ENCODE data around the gene ASB13.
"Not testable (repeated sequence)": the region's sequence is repeated elsewhere in the genome, so short reads cannot be mapped to it uniquely, and the experiment has no call there.

Gene ASB13

DNA sequence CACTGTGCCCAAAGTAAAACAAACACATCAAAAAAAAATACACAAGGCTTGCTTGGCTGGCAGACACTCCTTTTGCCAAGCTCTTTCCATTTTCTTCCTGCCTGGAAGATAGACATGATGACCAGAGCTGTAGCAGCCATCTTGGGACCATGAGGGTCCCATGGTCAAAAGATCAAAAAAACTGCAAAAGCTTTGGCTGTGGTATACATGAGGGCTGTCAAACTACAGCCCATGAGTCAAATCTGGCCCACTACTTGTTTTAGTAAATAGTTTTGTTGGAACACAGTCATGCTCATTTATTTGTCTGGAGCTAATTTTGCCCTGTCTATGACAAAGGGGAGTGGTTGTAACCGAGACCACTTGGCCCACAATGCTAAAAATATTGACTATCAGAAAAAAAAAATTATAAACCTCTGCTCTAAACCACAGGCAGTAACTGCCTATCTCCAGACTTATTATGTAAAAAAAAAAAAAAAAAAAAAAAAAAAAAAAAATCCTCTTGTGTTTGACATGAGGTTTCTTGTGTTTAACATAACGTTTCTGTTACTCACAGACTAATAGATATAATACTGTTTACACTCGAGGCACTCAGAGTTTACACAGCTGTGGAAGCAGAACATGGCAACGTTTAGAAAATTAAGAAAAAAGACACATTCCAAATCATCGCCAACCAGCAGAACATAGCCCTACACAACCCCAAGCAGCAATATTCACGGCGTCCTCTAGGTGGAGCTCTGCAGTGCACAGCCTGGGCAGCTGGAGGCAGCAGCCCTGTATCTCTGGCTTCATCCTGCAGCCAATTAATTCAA lies 36.9 kb downstream of the ASB13 start:
- Histone ChIP-seq H3K27ac (peak overlapping the region in 6 of 21 experiments; percentile 1 to 74 (median 62)), H3K4me3 (no peak overlapping the region)

DNA sequence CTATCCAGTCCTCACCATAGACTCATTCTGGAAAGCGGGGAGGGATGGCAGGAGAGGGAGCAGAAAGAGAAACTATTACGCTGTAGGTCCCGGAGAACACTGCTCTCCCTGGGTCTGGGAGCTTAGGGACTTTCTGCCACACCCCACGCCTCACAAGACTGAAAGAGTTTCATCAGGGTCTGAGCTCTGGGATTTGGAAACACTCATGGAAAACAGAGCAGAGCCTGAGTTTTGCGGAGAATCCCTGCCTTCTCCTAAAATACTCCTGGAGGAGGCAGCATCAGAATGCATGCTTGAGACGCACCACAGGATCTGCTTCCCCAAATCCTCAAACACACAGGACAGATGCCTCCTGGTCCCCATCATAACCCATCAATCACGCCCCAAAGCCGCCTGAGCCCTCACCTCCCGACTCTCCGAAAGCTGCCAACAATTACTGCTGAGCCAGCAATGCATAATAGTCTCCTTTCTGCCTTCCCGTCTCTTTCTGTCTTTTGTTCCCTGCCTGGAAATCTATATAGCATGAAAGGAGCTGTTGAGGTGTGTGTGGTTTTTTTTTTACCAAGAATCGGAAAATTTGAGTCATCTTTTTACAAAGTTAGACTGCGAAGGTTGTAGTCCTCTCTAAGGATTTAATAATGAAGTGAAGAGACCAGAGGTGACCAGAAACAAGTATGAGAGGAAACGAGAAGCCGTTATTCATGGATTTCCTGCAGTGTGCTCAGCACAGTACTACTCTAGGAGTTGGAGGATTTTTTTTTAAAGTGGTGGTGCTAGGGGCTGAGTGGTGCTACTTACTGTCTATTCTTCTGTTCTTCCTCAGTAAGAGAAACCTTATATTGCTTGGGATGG lies 37.7 kb downstream of the ASB13 start:
- Histone ChIP-seq H3K27ac (peak overlapping the region in 18 of 21 experiments; percentile 1 to 75 (median 56)), H3K4me3 (peak overlapping the region in 2 of 7 experiments; percentile 8 to 13)

DNA sequence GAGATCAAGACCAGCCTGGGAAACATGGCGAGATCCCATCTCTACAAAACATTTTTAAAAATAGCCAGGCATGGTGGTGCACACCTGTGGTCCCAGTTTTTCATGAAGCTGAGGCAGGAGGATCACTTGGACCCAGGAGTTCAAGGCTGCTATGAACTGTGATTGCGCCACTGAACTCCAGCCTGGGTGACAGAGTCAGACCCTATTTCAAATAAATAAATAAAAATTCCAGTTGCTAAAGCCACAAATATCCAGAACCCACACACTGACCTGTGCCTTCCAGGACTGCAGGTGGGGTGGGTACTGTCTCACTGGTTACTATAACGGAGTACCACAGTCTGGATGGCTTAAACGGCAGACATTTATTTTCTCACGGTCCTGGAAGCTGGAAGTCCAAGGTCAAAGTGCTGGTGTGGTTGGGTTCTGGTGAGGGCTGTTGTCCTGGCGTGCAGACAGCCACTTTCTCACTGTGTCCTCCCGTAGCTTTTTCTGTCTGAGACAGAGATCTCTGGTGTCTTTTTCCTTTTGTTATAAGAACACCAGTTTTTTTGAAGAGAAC lies 38.8 kb downstream of the ASB13 start:
- Histone ChIP-seq H3K27ac (peak overlapping the region in 6 of 21 experiments; percentile 52 to 75 (median 62)), H3K4me3 (no peak overlapping the region)

DNA sequence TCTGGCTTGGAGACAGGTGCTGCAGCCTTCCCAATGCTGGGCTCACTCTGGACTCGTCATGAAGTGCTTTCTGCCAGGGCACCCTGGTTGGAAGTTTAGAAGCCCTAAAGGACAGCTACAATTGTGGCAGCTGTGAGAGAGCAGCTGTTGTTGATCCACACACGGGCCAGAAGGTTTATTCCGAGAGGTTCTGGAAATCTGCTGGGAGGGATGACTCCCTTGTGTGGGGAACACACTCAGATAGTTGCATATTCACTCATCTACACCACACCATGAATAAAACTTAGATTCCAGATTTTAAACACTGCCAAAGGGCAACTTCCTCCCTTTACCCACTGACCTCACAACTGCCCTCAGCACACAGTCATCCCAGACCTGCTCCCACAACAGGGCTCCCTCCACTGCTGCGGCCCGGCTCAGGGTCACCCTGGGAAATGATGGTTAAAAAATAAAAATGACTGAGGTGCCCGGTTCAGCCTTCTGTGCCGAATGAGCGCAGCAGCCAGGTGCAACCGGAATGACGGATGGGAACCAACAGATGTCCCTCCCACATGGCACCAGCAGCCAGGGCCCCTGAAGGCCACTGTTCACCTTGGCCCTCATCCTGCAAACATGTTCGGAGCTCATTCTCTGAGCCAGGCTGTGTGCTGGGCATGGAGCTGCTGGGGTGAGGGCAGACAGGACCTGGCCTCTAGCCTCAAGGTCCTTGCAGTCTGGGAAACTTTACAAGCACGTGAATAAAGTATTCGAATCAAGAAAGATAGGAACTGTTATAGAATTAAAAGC lies 40.2 kb downstream of the ASB13 start:
- no peak overlapping the region for H3K4me3 ChIP-seq
- H3K27ac ChIP-seq = peak overlapping the region in 2 of 21 experiments; percentile 25 to 32

DNA sequence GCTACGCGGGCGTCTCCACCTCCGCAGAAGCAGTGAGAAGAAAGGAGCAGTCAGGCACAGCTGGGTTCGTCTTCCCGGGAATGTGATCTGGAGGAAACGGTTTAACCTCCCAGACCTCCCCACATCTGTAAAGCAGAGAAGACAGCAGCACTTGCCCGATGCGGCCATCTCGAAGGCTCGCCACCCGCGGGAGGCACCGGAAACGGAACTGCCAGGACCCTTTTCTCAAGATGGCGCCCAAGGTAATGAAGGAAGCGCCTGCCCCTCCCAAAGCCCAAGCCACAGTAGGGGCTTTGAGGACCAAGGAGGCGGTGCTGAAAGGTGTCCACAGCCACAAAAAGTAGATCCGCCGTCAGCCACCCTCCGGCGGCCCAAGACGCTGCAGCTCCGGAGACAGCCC lies 41.7 kb downstream of the ASB13 start:
- Histone ChIP-seq H3K4me3 (no peak overlapping the region), H3K27ac (no peak overlapping the region)

DNA sequence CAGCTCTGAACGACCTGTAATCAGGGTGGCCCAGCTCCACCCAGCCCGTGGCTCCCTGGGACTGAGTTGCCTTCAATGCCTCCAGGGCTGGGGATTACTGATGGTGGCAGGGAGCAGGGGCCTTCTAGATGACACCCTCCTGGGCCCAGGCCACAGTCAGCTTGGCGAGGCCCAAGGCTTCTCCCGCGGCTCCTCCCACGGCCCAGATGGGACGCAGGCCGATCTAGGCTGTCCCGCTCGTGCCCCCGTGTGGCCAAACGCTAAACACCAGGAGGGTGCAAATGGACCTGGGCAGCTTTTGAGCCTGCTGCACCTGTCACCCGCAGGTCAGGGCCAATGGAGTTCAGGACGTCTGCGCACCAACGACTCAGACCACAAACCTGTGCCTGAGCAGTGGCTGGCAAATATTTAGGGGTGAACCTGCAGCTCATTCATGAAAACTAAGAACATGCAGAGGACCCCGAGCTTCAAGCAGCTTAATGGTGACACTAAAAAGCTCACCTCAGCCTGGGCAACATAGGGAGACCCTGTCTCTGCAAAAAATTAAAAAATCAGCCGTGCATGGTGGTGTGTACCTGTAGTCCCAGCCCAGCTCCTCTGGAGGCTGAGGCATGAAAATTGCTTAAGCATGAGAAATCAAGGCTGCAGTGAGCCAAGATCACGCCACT lies 43.2 kb downstream of the ASB13 start:
- peak overlapping the region in 6 of 21 experiments; percentile 14 to 68 (median 36) for H3K27ac ChIP-seq
- H3K4me3 ChIP-seq = no peak overlapping the region

DNA sequence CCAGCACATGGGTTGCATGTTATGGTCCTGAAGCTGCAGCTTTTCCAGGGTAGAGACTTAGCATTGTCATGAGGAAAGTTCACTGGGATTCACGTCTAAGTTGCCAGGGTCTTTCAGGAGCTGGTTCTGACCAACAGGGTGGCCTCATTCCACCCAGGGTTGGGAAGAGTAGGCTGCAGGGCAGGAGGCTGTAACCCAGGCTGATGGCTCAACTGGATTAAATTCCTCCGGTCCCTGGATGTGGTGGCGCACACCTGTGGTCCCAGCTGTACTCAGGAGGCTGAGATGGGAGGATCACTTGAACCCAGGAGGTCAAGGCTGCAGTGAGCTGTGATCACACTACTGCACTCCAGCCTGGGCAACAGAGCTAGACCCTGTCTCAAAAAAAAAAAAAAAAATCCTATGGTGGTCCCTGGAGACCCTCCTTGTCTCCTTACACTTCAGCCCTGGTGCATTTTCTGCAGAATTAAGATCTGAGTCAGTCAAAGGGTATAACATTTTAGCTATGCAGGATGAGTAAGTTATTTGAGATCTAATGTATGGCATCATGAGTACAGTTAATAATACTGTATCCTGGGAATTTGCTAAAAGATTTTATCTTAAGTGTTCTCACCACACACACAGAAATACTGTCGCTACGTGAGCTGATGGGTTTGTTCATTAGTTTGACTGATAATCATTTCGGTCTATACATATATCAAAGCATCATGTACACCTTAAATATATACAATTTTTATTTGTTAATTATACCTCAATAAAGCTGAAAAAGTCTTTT lies 44.0 kb downstream of the ASB13 start:
- peak overlapping the region in 4 of 21 experiments; percentile 8 to 68 (median 15) for H3K27ac ChIP-seq
- no peak overlapping the region for H3K4me3 ChIP-seq

DNA sequence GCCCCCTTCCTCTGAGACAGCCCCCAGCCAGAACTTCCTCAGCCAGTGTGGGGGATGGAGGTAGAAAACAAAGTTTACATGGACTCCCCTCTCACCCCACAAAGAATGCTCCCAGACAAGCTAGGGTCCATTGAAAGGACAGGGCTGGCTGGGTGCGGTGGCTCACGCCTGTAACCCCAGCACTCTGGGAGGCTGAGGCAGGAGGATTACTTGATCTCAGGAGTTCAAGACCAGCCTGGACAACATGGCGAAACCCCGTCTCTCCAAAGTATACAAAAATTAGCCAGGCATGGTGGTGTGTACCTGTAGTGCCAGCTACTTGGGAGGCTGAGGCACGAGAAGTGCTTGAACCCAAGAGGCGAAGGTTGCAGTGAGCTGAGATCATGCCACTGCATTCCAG lies 45.0 kb downstream of the ASB13 start:
- H3K4me3 ChIP-seq = not testable (repeated sequence)
- H3K27ac ChIP-seq = peak overlapping the region in 2 of 21 experiments; percentile 27 to 79

DNA sequence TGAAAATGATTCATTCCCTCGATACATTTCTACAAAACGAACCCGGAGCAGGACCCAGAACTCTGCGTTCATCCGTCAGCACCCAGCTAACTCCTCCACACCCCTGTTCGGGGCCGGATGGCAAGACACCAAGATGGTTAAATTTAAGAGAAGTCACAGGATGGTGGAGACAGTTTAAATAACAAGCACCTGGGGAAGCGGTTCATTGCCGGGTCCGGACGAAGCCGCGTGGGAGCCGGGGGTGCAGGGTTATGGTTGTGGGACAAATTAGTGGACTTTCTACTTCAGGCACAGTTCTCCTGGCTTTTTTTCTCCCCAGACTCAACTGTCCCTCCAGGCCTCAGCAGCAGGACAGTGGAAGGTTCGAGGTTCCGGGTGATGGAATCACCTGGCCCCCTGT lies 45.4 kb downstream of the ASB13 start:
- Histone ChIP-seq H3K4me3 (no peak overlapping the region), H3K27ac (peak overlapping the region in 6 of 21 experiments; percentile 17 to 79 (median 58))

DNA sequence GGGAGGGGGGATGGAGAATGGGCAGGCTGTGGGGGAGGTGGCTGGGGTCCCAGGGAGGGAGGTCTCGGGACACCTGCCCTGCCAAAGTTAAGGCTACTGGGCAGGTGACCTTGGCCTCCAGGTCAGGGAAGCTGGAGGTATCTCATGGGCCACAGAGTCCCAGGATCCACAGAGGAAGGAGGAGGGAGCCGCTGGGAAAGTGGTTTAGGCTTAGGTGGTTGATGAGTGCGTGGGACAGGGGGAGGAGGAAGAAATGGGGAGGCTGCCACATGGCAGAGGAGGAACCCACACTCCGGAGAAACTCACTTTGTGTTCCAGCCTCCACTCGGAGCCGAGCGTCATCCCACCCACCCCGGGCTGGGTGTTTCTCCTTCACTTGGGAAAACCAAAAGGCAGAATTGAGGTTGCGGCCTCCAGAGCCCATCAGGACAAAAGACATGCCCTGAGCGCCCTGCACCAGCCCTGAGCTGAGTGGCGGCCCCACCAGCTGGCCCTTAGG lies 46.1 kb downstream of the ASB13 start:
- H3K27ac ChIP-seq = peak overlapping the region in 19 of 21 experiments; percentile 2 to 85 (median 58)
- no peak overlapping the region for H3K4me3 ChIP-seq

DNA sequence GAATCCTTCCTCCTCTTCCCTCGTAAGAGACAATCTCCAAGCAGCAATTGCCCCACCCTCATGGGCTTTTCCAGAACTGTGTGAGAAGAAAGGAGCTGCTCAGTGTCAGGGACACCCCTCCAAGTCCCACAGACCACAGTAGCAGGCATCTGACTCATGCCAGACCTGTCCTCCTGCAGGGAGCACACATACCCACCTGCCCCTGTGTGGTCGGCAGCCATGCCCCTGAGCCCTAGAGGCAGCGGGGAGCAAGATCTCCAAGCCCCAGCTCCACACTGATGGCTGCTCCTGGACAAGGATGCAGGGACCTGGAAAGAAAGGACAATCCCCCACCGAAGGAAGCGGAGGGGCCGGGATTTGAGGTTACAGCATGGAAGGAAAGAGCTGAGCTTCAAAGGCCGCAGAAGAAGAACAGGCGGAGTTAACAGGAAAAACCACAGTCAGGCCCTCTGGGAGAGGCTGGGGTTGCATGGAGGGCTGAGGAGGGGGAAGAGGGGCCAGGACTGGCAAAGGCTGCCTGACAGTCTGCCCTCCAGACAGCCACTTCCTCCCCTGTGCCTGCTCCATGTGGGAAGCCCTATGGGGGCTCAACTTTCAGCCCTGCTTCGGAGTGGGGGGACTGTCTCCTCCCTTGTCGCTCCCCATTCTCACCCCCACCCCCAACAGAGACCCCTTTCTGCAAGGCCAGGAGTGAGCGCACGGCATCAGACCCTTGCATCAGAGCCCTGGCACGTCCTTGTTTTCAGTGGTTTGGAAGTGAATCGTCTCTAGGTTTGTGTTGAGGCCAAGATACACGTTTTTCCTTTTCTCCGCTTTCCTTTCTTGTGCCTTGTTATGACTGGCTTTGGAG lies 46.8 kb downstream of the ASB13 start:
- Histone ChIP-seq H3K27ac (peak overlapping the region in 19 of 21 experiments; percentile 2 to 85 (median 58)), H3K4me3 (no peak overlapping the region)

DNA sequence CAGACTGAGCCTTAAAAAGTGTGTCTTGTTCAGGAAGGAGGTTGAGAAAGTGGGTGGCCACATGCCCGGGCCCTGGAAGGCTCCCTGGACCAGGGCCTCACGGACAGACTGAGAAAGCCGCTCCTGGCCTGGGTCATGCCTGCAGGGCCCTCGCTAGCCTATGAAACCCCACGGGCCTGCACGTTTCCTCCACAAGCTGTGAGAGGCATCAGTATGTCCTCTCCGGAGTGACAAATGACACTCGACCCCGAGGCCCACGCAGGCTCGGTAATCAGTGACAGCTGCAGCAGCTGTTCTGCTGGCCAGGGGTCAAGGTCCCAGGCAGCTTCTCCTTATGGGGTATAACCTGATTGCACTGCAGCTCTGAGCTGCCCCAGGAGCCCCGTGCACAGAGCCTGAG lies 47.6 kb downstream of the ASB13 start:
- Histone ChIP-seq H3K27ac (peak overlapping the region in 11 of 21 experiments; percentile 19 to 85 (median 62)), H3K4me3 (no peak overlapping the region)

DNA sequence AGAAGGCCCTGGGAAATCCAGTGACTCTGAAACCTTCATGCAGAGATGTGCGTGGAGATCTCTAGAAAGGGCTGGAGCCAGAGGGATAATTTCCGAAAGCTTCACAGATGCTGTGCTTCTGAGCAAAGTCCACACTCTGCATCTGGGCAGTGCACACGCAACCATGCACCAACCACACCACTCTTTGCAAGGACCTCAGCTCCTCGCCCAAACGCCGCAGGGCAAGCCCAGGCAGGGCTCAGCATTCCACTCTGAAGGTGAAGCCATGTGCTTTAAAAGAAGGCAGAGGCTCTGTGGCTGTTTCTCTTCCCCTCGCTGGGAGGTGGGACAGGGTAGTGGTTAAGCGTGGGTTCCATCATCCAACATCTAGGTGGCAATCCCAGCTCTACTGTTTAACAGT lies 48.4 kb downstream of the ASB13 start:
- Histone ChIP-seq H3K4me3 (no peak overlapping the region), H3K27ac (peak overlapping the region in 9 of 21 experiments; percentile 11 to 85 (median 44))

DNA sequence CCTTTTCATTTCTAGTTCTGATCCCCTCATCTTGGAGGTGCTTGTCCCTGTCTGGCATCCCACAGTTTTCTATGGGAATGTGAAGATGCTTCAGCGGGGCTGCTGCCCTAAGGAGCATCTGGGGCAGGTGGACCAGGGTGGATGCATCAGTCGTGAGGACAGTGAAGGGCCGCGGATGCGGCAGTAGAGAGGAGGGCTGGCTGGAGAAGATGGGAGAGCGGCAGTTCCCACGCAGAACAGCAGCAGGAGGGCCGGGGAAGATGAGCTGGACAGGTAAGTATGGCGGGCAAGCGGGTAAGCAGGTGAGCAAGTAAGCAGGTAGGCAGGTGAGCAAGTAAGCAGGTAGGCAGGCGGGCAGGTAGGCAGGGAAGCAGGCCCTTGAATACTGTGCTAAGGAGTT lies 48.9 kb downstream of the ASB13 start:
- peak overlapping the region in 5 of 21 experiments; percentile 11 to 67 (median 38) for H3K27ac ChIP-seq
- H3K4me3 ChIP-seq = no peak overlapping the region

DNA sequence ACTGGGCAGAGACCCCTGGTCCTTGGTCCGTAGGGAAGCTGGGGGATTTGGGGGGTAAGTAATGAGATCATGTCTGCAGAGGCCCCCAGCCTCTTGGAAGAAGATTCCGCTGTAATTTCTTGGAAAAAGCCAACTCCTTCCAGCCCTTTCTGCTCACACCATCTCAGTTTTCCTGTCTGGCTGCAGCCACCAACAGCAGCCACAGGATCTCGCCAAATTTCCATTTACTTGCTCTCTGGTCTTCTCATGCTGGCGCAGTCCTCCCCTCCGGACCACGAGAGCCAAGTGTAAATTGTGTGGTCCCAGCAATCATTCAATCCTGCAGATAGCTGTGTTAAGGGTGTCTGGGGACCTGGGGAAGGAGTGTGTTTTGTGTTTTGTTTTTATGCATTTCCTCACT lies 49.6 kb downstream of the ASB13 start:
- H3K27ac ChIP-seq = peak overlapping the region in 3 of 21 experiments; percentile 26 to 42 (median 31)
- H3K4me3 ChIP-seq = no peak overlapping the region

DNA sequence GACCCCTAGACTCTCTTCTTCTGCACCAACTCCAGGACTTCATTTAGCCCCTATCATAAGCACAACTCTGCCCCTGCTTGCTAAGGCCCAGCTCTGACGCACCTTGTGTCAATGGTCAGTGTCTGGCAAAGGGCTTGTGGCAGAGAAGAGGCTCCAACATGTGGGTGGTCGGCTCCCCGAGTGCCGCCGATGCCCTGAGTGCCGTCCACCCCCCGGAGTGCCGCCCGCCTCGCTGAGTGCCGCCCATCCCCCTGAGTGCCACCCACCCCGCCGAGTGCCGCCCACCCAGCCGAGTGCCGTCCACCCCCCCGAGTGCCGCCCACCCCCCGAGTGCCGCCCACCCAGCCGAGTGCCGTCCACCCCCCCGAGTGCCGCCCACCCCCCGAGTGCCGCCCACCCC lies 50.3 kb downstream of the ASB13 start:
- Histone ChIP-seq H3K27ac (peak overlapping the region in 4 of 21 experiments; percentile 26 to 60 (median 35)), H3K4me3 (no peak overlapping the region)

DNA sequence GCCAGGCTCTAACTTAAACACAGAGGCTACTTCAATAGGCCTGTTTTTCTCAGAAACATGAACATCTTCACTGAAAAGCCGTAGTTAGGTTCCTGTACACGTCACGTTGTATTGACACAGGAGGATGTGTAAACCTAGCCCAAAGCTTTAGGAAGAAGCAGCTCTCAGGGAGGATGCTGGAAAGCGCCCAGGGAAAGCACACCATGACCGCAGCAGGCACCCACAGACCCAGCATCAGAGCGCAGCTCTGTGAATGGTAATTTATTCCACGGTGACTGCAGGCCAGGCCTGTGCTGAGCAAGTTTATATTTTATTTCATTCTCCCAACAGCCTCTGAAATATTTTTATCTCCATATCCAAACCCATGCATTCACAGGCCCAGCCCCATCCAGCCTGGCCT lies 51.1 kb downstream of the ASB13 start:
- H3K4me3 ChIP-seq = no peak overlapping the region
- H3K27ac ChIP-seq = peak overlapping the region in 7 of 21 experiments; percentile 10 to 66 (median 33)

Data from skin epidermis (tissue), 12 donors.